NCI-H774 (cell line): ENCODE data around the gene PPP1R1A.

ENCODE experiments used
- DNase-seq: peaks from one replicate; lab custom pipeline; 2025; lab: John Stamatoyannopoulos, UW

PPP1R1A gene

GRCh38 chr12:54603173-54603814 lies 14.8 kb upstream of the PPP1R1A start:
- peak; percentile 52 for DNase-seq

GRCh38 chr12:54602661-54603060 lies 14.2 kb upstream of the PPP1R1A start:
- DNase-seq, result no peak

GRCh38 chr12:54601841-54602240 lies 13.4 kb upstream of the PPP1R1A start:
- no peak for DNase-seq

GRCh38 chr12:54598970-54599369 lies 10.5 kb upstream of the PPP1R1A start:
- DNase-seq, result no peak

GRCh38 chr12:54596526-54596946 lies 8.1 kb upstream of the PPP1R1A start:
- DNase-seq, result peak; percentile 36

GRCh38 chr12:54595471-54595870 lies 7.0 kb upstream of the PPP1R1A start:
- no peak for DNase-seq

GRCh38 chr12:54593725-54594124 lies 5.3 kb upstream of the PPP1R1A start:
- DNase-seq, result no peak

GRCh38 chr12:54593135-54593534 lies 4.7 kb upstream of the PPP1R1A start:
- DNase-seq, result no peak

GRCh38 chr12:54592316-54592715 lies 3.9 kb upstream of the PPP1R1A start:
- DNase-seq, result no peak

GRCh38 chr12:54590978-54591591 lies 2.6 kb upstream of the PPP1R1A start:
- no peak for DNase-seq

- no peak for DNase-seq
Observed at GRCh38 chr12:54589964-54590363, 1.5 kb upstream of the PPP1R1A start.

- no peak for DNase-seq
Observed at GRCh38 chr12:54588890-54589267, 420 bp upstream of the PPP1R1A start.

GRCh38 chr12:54587315-54587873 lies 1.1 kb downstream of the PPP1R1A start:
- peak; percentile 14 for DNase-seq

- DNase-seq, result no peak
Observed at GRCh38 chr12:54586620-54587019, 1.8 kb downstream of the PPP1R1A start.

- no peak for DNase-seq
Observed at GRCh38 chr12:54585243-54585642, 3.2 kb downstream of the PPP1R1A start.

GRCh38 chr12:54584128-54584527 lies 4.3 kb downstream of the PPP1R1A start:
- DNase-seq, result no peak

GRCh38 chr12:54583726-54584125 lies 4.7 kb downstream of the PPP1R1A start:
- DNase-seq, result no peak

- DNase-seq, result no peak
Observed at GRCh38 chr12:54581412-54581811, 7.0 kb downstream of the PPP1R1A start.

- peak; percentile 65 for DNase-seq
Observed at GRCh38 chr12:54579696-54580333, 8.6 kb downstream of the PPP1R1A start.

GRCh38 chr12:54579258-54579657 lies 9.2 kb downstream of the PPP1R1A start:
- no peak for DNase-seq

GRCh38 chr12:54578778-54579177 lies 9.7 kb downstream of the PPP1R1A start:
- no peak for DNase-seq

GRCh38 chr12:54572881-54573280 lies 15.6 kb downstream of the PPP1R1A start:
- no peak for DNase-seq
